Gastrocnemius medialis (tissue), 4 donors: Measurements from ENCODE around the gene EXPH5.

ENCODE experiments used
- POLR2A ChIP-seq, 2 donors: fragments of 450-650 bp; IDR thresholded peaks; one replicate each; pipeline ENCODE4 v1.6.1; 2017; ENCODE audit warnings: antibody characterized with exemption in 2 of 2, mild to moderate bottlenecking in 2 of 2, moderate library complexity in 2 of 2
- TF ChIP-seq, protein P1 (sequence below), 5 experiments: fragments of 450-650 bp in 3 of 5; fragments of 200-600 bp in 2 of 5; sonication (generic) in 2 of 5; IDR thresholded peaks in 4 of 5; conservative IDR thresholded peaks in 1 of 5; 1 replicate in 4 of 5; 2 replicates in 1 of 5; pipeline ENCODE4 v1.5.1; 2016 to 2019; ENCODE audit warnings: antibody characterized with exemption in 5 of 5, mild to moderate bottlenecking in 3 of 5, moderate library complexity in 3 of 5

DNA sequence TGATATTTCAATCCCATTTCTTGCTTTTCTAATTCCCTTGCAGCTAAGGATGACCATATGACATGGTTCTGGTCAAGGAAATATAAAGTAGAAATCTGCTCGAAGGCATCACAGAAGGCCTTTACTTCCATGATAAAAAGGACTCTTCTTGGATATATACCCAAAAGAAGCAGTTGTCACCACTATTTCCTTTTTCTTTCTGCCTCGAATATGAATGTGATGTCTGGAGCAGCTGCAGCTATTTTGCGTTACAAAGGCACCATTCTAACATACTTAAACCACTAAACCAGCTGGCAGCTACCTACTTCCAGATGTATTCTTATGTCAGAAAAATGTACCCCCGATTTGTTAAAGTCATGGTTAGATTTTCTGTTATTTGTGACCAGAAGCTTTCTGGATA lies 18.9 kb downstream of the EXPH5 start:
- TF ChIP-seq, protein P1, sequence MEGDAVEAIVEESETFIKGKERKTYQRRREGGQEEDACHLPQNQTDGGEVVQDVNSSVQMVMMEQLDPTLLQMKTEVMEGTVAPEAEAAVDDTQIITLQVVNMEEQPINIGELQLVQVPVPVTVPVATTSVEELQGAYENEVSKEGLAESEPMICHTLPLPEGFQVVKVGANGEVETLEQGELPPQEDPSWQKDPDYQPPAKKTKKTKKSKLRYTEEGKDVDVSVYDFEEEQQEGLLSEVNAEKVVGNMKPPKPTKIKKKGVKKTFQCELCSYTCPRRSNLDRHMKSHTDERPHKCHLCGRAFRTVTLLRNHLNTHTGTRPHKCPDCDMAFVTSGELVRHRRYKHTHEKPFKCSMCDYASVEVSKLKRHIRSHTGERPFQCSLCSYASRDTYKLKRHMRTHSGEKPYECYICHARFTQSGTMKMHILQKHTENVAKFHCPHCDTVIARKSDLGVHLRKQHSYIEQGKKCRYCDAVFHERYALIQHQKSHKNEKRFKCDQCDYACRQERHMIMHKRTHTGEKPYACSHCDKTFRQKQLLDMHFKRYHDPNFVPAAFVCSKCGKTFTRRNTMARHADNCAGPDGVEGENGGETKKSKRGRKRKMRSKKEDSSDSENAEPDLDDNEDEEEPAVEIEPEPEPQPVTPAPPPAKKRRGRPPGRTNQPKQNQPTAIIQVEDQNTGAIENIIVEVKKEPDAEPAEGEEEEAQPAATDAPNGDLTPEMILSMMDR (IDR thresholded peaks at IDR 0.05 in 4 of 5, conservative IDR thresholded peaks at IDR 0.05 in 1 of 5) = no peak
- TF ChIP-seq POLR2A (IDR thresholded peaks at IDR 0.05) = no peak
